ENCODE data around the gene SLC10A7. TPM values are rescaled to one million over a fixed set of nuclear protein-coding genes. Genes with fewer than 3 reads are reported as not detected.

The SLC10A7 gene
- total and polyA plus RNA-seq, 9 of the 15 experiments (the other 6 are each of a cell fraction or from before 2014, with no cell fraction given) = 6.4 to 22.8 (median 16.1) TPM

- TF ChIP-seq, protein P1, sequence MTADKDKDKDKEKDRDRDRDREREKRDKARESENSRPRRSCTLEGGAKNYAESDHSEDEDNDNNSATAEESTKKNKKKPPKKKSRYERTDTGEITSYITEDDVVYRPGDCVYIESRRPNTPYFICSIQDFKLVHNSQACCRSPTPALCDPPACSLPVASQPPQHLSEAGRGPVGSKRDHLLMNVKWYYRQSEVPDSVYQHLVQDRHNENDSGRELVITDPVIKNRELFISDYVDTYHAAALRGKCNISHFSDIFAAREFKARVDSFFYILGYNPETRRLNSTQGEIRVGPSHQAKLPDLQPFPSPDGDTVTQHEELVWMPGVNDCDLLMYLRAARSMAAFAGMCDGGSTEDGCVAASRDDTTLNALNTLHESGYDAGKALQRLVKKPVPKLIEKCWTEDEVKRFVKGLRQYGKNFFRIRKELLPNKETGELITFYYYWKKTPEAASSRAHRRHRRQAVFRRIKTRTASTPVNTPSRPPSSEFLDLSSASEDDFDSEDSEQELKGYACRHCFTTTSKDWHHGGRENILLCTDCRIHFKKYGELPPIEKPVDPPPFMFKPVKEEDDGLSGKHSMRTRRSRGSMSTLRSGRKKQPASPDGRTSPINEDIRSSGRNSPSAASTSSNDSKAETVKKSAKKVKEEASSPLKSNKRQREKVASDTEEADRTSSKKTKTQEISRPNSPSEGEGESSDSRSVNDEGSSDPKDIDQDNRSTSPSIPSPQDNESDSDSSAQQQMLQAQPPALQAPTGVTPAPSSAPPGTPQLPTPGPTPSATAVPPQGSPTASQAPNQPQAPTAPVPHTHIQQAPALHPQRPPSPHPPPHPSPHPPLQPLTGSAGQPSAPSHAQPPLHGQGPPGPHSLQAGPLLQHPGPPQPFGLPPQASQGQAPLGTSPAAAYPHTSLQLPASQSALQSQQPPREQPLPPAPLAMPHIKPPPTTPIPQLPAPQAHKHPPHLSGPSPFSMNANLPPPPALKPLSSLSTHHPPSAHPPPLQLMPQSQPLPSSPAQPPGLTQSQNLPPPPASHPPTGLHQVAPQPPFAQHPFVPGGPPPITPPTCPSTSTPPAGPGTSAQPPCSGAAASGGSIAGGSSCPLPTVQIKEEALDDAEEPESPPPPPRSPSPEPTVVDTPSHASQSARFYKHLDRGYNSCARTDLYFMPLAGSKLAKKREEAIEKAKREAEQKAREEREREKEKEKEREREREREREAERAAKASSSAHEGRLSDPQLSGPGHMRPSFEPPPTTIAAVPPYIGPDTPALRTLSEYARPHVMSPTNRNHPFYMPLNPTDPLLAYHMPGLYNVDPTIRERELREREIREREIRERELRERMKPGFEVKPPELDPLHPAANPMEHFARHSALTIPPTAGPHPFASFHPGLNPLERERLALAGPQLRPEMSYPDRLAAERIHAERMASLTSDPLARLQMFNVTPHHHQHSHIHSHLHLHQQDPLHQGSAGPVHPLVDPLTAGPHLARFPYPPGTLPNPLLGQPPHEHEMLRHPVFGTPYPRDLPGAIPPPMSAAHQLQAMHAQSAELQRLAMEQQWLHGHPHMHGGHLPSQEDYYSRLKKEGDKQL (CRISPR knock-in tag; IDR thresholded peaks at IDR 0.05; ENCODE audit: borderline replicate concordance) = no peak
- TF ChIP-seq SMARCC2 (IDR thresholded peaks at IDR 0.05; ENCODE audit: low read depth) = no peak
- TF ChIP-seq POLR3G (IDR thresholded peaks at IDR 0.05; ENCODE audit: extremely low read depth, insufficient read length, insufficient replicate concordance) = no peak
- no peak for TF ChIP-seq ZNF445 (CRISPR knock-in tag; IDR thresholded peaks at IDR 0.05; ENCODE audit: low read depth)
- no peak for TF ChIP-seq NFIX (CRISPR knock-in tag; IDR thresholded peaks at IDR 0.05; ENCODE audit: low read depth)
- TF ChIP-seq MYNN (IDR thresholded peaks at IDR 0.05) = no peak
- TF ChIP-seq MYNN (CRISPR knock-in tag; IDR thresholded peaks at IDR 0.05) = no peak
These were observed 185.9 kb downstream of the SLC10A7 start (continued) for GRCh38 chr4:146335763-146336409.

All from K562 (cell line).